Mesodermal cell (in vitro differentiated cells): Measurements from ENCODE around the gene AUTS2.

Experiments used
- H3K27ac ChIP-seq: 2 replicates; pipeline ENCODE4 v1.7.0; 2013; ENCODE audit warnings: mild to moderate bottlenecking, low read depth, low read length, moderate library complexity; ENCODE audit not compliant: severe bottlenecking
- H3K36me3 ChIP-seq: 2 replicates; pipeline ENCODE4 v1.7.1; 2013; ENCODE audit warnings: mild to moderate bottlenecking, low read length, moderate library complexity; ENCODE audit not compliant: control insufficient read depth, insufficient read depth
- H3K4me1 ChIP-seq: one replicate; pipeline ENCODE4 v1.7.1; 2013; ENCODE audit warnings: mild to moderate bottlenecking, low read length; ENCODE audit not compliant: insufficient read depth, control insufficient read depth, poor library complexity, severe bottlenecking
- H3K4me3 ChIP-seq: 2 replicates; pipeline ENCODE4 v1.7.0; 2013; ENCODE audit warnings: low read length, control low read depth, mild to moderate bottlenecking; ENCODE audit not compliant: insufficient read depth, poor library complexity, severe bottlenecking; ENCODE audit errors: extremely low read depth
- H3K9me3 ChIP-seq: 2 replicates; pipeline ENCODE4 v1.7.1; 2013; ENCODE audit warnings: mild to moderate bottlenecking, low read length, moderate library complexity; ENCODE audit not compliant: control insufficient read depth
- WGBS, 2 experiments: methylation state at CpG; one replicate each; pipeline ENCODE4 v1.1.5; 2013; ENCODE audit warnings: missing lambda C conversion rate in 2 of 2; ENCODE audit not compliant: insufficient coverage in 2 of 2; 5-methylcytosine and 5-hydroxymethylcytosine counted together

AUTS2 gene

GRCh38 chr7:69818636-69819332 is 220.5 kb downstream of the AUTS2 start:
- WGBS, 2 experiments: 80 to 86% methylated on average over 1 to 4 of the region's 7 CpGs

GRCh38 chr7:69819333-69819705 is 221.0 kb downstream of the AUTS2 start:
- Histone ChIP-seq H3K9me3 (no peaks in the 10 kb centered on the region), H3K4me1 (peaks cover 17% of the 10 kb centered on the region), H3K36me3 (no peaks in the 10 kb centered on the region), H3K27ac (no peak overlapping the region), H3K4me3 (no peak overlapping the region)
- 89 to 100% methylated on average over 3 to 4 of the region's 4 CpGs for WGBS, 2 experiments

More at GRCh38 chr7:69818636-69819332, 220.5 kb downstream of the AUTS2 start:
- H3K36me3 ChIP-seq: no peaks in the 10 kb centered on the region
- peaks cover 21% of the 10 kb centered on the region for H3K4me1 ChIP-seq
- H3K27ac ChIP-seq: no peak overlapping the region
- H3K4me3 ChIP-seq: no peak overlapping the region
- H3K9me3 ChIP-seq: no peaks in the 10 kb centered on the region

- Histone ChIP-seq H3K4me3 (no peak overlapping the region), H3K4me1 (peaks cover 9% of the 10 kb centered on the region), H3K36me3 (no peaks in the 10 kb centered on the region), H3K9me3 (no peaks in the 10 kb centered on the region), H3K27ac (no peak overlapping the region)
- WGBS, 2 experiments: 83 to 91% methylated on average over 2 of the region's 3 CpGs
Measured at GRCh38 chr7:69820479-69821192, 222.4 kb downstream of the AUTS2 start.

DNA sequence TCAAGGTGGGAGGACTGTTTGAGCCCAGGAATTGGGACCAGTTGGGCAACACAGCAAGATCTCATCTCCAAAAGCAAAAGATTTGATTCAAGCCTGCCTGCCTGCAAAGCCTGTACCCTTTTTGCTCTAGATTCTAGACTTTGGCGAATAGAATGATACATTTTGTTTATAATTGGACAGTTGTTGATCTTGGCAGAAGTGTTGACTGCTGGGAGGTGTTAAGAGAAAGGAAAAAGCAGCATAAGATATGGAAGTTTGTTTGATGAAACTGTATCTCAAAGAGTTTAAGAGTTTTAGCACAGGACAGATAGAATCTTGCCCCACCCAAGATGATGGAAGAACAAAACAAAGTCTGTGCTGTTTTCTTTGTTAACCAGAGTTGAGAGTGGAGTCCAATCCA is 224.1 kb downstream of the AUTS2 start:
- Histone ChIP-seq H3K36me3 (no peaks in the 10 kb centered on the region), H3K4me3 (no peak overlapping the region), H3K9me3 (no peaks in the 10 kb centered on the region), H3K4me1 (peaks cover 1% of the 10 kb centered on the region), H3K27ac (no peak overlapping the region)
- 63 to 100% methylated on average over 1 of the region's 1 CpG for WGBS, 2 experiments

GRCh38 chr7:69823151-69823744 is 225.0 kb downstream of the AUTS2 start:
- H3K4me3 ChIP-seq: no peak overlapping the region
- H3K9me3 ChIP-seq: no peaks in the 10 kb centered on the region
- no peaks in the 10 kb centered on the region for H3K36me3 ChIP-seq
- no peak overlapping the region for H3K27ac ChIP-seq
- 76 to 92% methylated on average over 5 of the region's 6 CpGs for WGBS, 2 experiments
- no peaks in the 10 kb centered on the region for H3K4me1 ChIP-seq

GRCh38 chr7:69825113-69825972 is 227.1 kb downstream of the AUTS2 start:
- Histone ChIP-seq H3K9me3 (no peaks in the 10 kb centered on the region), H3K36me3 (no peaks in the 10 kb centered on the region), H3K4me1 (no peaks in the 10 kb centered on the region), H3K27ac (no peak overlapping the region), H3K4me3 (no peak overlapping the region)
- 89 to 98% methylated on average over 3 to 6 of the region's 7 CpGs for WGBS, 2 experiments

GRCh38 chr7:69826283-69826682 is 228.0 kb downstream of the AUTS2 start:
- no peak overlapping the region for H3K27ac ChIP-seq
- WGBS, 2 experiments: 90 to 100% methylated on average over 1 to 2 of the region's 3 CpGs
- no peak overlapping the region for H3K4me3 ChIP-seq
- no peaks in the 10 kb centered on the region for H3K9me3 ChIP-seq
- no peaks in the 10 kb centered on the region for H3K36me3 ChIP-seq
- H3K4me1 ChIP-seq: no peaks in the 10 kb centered on the region

DNA sequence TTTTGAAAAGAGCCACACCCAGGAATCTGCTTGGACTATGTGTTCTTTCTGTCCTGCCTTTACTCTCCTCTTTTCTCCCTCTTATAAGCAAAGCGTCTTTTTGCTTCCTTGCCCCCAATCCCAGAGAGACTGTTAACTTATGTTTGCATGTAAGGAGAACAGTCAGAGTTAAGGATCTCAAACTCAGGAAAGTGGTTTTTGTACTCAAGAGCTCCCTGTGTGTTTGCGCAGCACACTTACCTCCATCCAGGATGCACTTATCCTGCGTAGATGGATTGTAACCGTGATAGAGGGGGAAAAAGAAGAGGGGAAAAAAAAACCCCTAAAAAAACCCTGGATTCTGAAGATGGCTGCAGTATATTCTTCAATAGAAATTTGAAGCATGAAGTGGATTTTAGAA is 228.9 kb downstream of the AUTS2 start:
- no CpG with 5 or more reads among the region's 4 CpGs for WGBS, 2 experiments
- Histone ChIP-seq H3K36me3 (no peaks in the 10 kb centered on the region), H3K4me3 (no peak overlapping the region), H3K27ac (no peak overlapping the region), H3K9me3 (no peaks in the 10 kb centered on the region), H3K4me1 (no peaks in the 10 kb centered on the region)

DNA sequence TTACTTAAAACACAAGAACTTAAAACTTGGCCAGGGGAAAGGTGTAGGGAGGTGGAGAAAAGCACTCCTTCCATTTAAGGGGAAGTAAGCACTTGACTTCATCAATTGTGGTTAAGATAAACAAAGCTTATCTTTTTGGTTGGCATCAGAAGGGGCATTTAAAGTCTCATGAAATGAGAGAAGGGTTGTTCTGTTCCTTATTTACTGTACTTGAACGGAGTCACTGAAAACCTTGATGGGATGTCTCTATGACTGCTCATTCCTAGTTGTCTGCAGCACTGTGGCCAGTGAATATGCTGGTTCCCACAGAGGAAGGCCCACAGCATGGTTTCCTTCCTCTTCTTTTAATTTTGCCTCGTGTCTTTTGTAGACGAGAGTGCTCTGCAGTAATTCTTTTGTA is 229.3 kb downstream of the AUTS2 start:
- no peaks in the 10 kb centered on the region for H3K36me3 ChIP-seq
- H3K4me1 ChIP-seq: no peaks in the 10 kb centered on the region
- no peak overlapping the region for H3K4me3 ChIP-seq
- H3K27ac ChIP-seq: no peak overlapping the region
- no peaks in the 10 kb centered on the region for H3K9me3 ChIP-seq
- 55 to 79% methylated on average over 1 to 3 of the region's 3 CpGs for WGBS, 2 experiments

GRCh38 chr7:69832356-69832755 is 234.1 kb downstream of the AUTS2 start:
- Histone ChIP-seq H3K27ac (no peak overlapping the region), H3K36me3 (no peaks in the 10 kb centered on the region), H3K4me3 (no peak overlapping the region), H3K9me3 (no peaks in the 10 kb centered on the region), H3K4me1 (peaks cover 20% of the 10 kb centered on the region)
- 77% methylated on average over 2 of the region's 2 CpGs; no CpG with 5 or more reads in 1 of the 2 experiments for WGBS, 2 experiments
